DMS 273 treated with DMSO at 0.1 percent for 48 hours (cell line): ENCODE measurements around the gene GALNT10.

ENCODE experiments used
- DNase-seq: peaks from one replicate; lab custom pipeline; 2025; lab: John Stamatoyannopoulos, UW

The GALNT10 gene

GRCh38 chr5:154234551-154234950 is 44.0 kb downstream of the GALNT10 start:
- no peak for DNase-seq

DNA sequence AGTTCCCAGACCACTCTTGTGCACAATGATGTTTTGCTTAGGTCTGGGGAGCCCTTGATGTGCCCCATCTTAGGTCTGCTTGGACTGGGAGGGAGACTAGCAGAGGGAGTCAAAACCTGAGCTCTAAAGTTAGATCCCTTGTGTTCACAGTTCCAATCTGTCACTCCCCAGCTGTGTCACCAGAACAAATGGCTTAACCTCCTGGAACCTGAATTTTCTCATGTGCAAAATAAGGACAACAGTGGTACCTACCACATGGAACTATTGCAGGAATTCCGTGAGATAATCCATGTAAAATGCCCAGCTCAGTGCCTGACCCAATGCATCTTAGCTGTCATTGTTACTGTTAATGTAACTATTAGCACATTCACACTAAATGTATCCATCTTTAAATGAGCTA is 45.5 kb downstream of the GALNT10 start:
- no peak for DNase-seq

DNA sequence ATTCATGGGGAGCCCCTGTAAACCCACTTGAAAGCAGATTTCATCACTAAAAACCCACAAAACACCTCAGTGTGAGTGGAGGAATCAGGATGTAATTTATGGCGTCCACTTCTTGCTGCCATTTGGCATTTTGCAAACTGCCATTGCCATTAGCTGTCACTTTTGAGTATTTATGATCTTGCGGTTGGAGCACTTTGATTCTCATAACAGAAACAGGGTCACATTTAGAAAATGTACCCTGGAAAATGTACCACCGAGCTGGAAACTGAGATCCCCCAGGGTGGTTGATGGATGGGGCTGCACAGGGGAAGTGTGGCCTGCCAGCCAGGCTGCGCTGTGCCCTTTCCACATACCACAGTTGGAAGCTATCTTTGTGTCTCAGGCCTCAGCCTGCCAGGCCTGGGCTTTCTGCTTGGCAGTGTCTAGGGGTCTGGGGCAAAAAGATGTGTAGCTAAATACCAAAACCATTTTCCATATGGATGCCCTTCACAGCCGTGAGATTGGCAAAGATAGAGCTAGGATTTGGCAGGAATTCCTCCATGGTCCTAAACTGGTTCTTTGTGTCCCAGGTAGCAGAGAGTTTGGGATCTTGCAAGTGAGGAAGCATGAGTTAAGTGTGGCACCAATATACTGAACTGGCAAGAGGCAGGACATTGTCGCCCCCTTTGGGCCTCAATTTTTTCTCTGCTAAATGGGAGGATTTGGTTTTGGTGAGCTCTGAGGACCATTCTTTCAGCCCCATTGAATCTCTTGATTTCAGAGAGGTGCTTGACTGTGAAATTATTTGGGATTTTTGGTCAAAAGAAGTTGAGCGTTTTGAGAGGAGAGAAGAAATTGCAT is 46.2 kb downstream of the GALNT10 start:
- DNase-seq = no peak

- no peak for DNase-seq
Measured at GRCh38 chr5:154237376-154237743, 46.8 kb downstream of the GALNT10 start.

GRCh38 chr5:154237946-154238345 is 47.4 kb downstream of the GALNT10 start:
- DNase-seq = no peak

GRCh38 chr5:154238776-154239481 is 48.4 kb downstream of the GALNT10 start:
- DNase-seq = no peak

DNA sequence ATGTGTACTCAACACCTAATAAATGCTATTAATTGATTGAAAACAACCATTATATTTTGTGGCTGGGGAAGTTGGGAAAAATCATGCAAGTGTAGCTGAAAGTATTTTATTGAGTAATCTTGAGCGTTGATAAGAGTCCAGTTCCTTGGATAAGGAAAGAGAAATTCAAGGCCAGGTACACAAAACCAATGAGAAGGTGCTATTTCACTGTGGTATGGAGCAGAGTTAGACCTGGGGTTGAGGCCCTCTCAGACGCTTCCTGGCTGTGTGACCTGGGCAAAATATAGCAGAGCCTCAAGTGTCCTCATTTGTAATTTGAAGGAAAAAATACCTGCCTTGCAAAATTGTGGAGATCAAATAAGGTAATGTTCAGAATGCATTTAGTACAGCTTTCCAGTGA is 50.1 kb downstream of the GALNT10 start:
- no peak for DNase-seq

- DNase-seq = no peak
Measured at GRCh38 chr5:154241021-154241420, 50.5 kb downstream of the GALNT10 start.

GRCh38 chr5:154242442-154242841 is 51.9 kb downstream of the GALNT10 start:
- no peak for DNase-seq

GRCh38 chr5:154242964-154243376 is 52.4 kb downstream of the GALNT10 start:
- no peak for DNase-seq

GRCh38 chr5:154243736-154244135 is 53.2 kb downstream of the GALNT10 start:
- no peak for DNase-seq

- no peak for DNase-seq
Measured at GRCh38 chr5:154244476-154244875, 53.9 kb downstream of the GALNT10 start.

- no peak for DNase-seq
Measured at GRCh38 chr5:154248691-154249090, 58.2 kb downstream of the GALNT10 start.

DNA sequence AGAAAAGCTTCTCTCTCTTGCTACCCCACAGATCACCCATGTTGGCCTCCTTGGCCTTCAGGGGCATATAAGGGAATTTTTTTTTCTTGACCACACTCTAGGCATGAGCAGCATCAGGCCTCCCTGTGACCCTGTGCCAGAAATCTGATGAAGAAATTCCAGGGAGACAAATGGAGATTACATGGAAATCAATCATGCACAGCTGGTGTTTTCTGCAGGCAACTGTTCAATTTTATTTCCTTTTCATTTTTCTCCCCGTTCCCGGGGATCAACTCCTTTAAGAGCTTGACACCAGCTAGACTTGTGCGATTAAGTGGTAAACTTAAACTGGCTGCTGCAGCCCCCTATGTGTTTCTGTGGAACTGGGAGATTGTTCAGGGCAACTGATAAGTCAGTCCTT is 59.3 kb downstream of the GALNT10 start:
- no peak for DNase-seq

DNA sequence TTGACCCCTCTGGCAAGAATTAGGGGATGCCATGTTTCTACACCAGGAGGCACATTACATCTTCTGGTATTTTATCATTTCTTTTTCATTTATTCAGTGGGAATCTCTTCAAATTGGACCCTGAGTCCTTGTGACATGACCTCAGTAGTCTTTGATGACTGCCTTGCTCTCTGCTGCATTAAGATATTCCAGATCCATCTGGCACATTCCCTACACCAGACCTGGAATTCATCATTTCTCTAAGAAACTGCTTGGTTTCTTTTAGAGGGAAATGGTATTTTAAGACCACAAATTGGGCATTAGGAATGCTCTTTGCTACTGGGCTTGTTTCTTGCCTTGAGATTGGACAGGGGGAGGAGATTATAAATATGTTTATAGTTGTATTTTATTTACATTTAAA is 61.0 kb downstream of the GALNT10 start:
- no peak for DNase-seq

GRCh38 chr5:154253807-154254206 is 63.3 kb downstream of the GALNT10 start:
- no peak for DNase-seq

DNA sequence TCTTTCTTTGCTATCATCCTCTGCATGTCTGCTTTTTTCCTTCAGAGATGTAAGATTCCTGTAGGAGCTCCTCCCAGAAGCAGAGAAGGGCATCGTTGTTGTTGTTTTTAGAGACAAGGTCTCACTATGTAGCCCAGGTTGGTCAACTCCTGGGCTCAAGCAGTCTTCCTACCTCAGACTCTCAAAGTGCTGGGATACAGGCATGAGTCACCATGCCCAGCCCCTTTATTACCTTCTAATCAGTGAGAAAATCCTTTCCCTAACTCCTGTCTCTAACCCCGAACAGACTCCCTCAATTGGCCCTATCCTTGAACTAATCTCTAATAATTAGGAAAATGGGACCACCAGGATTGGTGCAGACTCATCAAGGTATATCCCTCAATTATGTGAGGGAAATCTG is 64.4 kb downstream of the GALNT10 start:
- no peak for DNase-seq

DNA sequence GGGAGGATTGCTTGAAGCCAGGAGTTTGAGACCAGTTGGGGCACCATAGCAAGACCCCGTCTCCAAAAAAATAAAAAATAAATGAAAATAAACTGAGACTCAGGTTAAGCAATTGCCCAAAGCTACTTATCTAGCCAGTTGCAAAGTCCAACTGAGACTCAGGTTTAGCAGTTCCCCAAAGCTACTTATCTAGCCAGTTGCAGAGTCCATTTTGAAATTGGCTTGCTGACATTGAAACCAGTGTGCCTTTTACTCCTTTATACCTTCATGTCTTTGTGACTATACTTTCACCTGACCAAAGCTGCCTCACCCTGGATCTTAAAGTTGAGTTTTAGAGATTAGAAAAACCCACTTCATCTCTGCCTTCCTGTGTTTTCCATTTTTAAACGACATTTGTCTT is 66.5 kb downstream of the GALNT10 start:
- no peak for DNase-seq

GRCh38 chr5:154258531-154259217 is 68.1 kb downstream of the GALNT10 start:
- no peak for DNase-seq

DNA sequence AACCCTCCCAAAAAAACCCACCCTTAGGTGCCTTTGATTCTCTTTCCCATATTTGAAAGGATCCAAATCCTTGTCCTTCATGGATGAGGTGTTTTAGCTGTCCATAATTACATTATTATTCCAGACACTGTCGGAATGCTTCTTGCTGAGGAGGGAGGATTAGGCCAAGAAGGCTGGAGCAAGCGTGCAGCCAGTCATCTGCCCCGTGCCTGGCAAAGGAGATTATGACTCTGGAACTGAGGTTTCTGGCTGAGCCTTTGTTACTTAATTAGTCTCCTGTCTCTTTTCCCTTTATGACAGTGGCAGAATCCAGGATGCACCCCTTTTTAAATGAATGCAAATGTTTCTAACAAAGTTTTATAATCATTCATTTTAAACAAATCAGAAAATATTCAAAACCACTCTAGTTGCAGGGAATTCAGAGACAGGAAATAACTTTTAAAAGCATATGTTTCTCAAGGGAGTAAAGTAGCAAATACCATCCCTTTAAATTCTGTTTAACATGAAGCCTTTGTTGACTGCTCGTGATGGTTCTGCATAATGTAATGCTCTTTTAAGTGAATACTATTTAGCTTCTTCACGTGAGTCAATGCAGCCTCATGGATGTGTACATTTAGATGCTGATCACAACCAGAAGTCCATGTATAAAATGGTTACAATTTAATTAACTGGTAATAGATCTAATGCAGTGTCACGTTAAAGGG is 69.8 kb downstream of the GALNT10 start:
- no peak for DNase-seq

GRCh38 chr5:154262342-154262741 is 71.8 kb downstream of the GALNT10 start:
- no peak for DNase-seq

DNA sequence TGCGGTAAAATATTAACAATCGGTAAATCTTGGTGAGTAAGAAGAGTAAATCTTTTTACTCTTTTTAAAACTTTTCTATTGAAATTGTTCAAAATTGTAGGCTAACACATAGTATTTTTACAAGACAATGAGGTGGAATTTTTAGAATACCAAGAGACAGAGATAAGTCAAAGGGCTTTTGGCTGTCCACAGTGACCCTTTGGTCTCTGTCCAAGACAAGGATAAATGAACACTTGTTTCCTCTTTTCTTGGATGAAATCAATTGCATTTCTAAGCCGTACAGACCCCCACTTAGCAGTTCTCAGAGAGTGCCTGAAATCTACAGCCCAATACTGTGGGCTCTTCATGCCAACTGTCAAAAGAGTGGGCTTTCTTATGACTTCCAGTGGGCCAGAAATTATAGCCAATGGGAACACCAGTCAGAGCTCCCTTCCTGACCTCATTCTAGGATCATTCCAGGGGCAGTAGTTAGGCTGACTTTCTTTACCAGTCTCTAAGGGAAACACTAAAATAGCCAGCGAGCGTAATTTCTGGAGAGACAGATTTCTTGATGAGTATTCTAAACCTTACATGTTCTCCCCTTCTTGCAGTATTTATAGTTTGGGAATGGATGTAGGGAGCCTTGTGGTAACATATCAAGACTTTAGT is 74.1 kb downstream of the GALNT10 start:
- DNase-seq = no peak
